ENCODE results near the gene ADCY1.

DNA sequence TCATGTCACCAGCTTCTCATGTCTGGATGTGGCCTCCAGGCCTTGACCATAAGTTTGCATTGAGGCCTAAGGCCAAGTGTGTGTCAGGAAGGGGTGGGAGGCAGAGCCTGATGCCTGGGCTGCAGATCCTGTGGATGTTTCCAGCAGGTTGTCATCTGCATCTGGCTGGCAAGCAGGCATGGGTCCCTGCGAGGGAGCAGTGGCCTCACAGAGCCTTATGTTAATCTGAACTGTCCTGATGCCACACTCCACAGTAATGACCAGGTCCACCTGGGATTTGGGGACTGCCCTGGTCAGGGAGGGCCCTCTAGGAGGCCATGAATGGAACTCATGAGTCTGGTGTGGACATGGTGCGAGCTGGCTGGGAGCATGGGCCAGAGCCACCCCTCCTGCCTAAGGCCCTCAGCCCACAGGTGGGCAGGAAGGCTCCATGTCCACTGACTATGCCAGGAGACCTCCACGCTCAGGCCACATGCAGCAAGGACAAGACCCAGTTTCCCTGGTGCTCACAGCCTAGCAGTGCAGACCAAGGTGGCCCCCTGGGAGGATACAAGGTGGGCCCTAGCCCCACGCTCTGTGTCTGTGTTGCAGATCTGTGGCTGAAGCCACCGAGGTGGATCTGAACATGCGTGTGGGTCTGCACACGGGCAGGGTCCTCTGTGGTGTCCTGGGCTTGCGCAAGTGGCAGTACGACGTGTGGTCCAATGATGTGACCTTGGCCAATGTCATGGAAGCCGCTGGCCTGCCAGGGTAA is 83.1 kb downstream of the ADCY1 start:
- TF ChIP-seq POLR2AphosphoS5 (IDR thresholded peaks at IDR 0.05; ENCODE audit: borderline replicate concordance, low read depth, low read length) = no peak
- TF ChIP-seq EZH2 (IDR thresholded peaks at IDR 0.05) = no peak
